HG02970 (cell line): ENCODE data around the gene PCK1.

Source experiments
- ATAC-seq: cut with Tn5 transposase; IDR thresholded peaks from one replicate; pipeline ENCODE4 v1.9.1; 2021; ENCODE audit warnings: mild to moderate bottlenecking, moderate library complexity, moderate number of reproducible peaks; ENCODE audit not compliant: unreplicated experiment, low FRiP score

Gene PCK1

GRCh38 chr20:57615445-57615811 is 54.5 kb downstream of the PCK1 start:
- ATAC-seq: no peak

GRCh38 chr20:57616143-57616951 is 55.4 kb downstream of the PCK1 start:
- ATAC-seq: no peak

GRCh38 chr20:57617079-57617795 is 56.3 kb downstream of the PCK1 start:
- no peak for ATAC-seq
